Bronchial epithelial cell (primary cell): Measurements from ENCODE around the gene IL1RN. TPM values are rescaled to one million over a fixed set of nuclear protein-coding genes. Genes with fewer than 3 reads are reported as not detected.

ENCODE experiments used
- DNase-seq: peaks from one replicate; pipeline ENCODE4 v3.0.0-alpha.2; 2010; ENCODE audit warnings: low read depth
- FAIRE-seq: peaks from 2 replicates; lab custom pipeline; 2011; peaks lifted over from hg19 to GRCh38; lab: Jason Lieb, UNC
- H3K27me3 ChIP-seq: 2 replicates; pipeline ENCODE4 v1.5.1; 2011; ENCODE audit warnings: low read length; ENCODE audit not compliant: control insufficient read depth, insufficient read depth
- H3K36me3 ChIP-seq: 2 replicates; pipeline ENCODE4 v1.5.1; 2011; ENCODE audit warnings: low read length; ENCODE audit not compliant: control insufficient read depth, insufficient read depth
- H3K4me3 ChIP-seq: 2 replicates; pipeline ENCODE4 v1.5.1; 2011; ENCODE audit warnings: mild to moderate bottlenecking, low read depth, low read length, control low read depth
- total RNA-seq: library from RNA; depleted of rRNA; stranded (reverse); fragments of >200 nt; gene quantifications from 2 replicates; pipeline ENCODE4 v1.2.1, GENCODE V29; 2014
- TF ChIP-seq, protein P1 (sequence below): IDR thresholded peaks from 2 replicates; pipeline ENCODE4 v1.5.1; 2011; ENCODE audit warnings: mild to moderate bottlenecking, moderate library complexity, low read length, control low read depth, inconsistent platforms; ENCODE audit not compliant: insufficient read depth, severe bottlenecking

The IL1RN gene
- total RNA-seq, 1 donor from 2014 or later = 71.9 TPM

DNA sequence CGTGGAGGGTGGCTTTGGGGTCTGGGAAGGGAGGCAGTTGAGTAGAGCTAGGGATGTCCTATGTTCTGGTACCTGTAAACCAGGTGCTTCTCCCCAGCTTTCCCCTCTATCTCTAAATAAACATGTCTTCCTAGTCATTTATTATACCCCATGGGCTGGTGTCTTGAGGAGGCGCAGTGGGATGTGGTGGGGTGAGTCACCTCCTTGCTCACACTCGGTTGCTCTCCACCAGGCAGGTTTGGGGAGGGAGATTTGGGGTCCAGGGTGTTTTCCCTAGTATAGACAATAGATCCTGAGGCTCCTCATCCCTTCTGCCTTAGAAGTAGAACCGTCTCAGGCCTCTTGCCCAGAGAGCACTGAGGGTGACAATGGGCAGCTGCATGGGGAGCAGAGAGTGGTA, 51.5 kb downstream of the IL1RN start:
- FAIRE-seq (no peak), DNase-seq (no peak)
- no peaks in the 10 kb centered on the region for H3K27me3 ChIP-seq
- no peak overlapping the region for H3K4me3 ChIP-seq
- TF ChIP-seq, protein P1, sequence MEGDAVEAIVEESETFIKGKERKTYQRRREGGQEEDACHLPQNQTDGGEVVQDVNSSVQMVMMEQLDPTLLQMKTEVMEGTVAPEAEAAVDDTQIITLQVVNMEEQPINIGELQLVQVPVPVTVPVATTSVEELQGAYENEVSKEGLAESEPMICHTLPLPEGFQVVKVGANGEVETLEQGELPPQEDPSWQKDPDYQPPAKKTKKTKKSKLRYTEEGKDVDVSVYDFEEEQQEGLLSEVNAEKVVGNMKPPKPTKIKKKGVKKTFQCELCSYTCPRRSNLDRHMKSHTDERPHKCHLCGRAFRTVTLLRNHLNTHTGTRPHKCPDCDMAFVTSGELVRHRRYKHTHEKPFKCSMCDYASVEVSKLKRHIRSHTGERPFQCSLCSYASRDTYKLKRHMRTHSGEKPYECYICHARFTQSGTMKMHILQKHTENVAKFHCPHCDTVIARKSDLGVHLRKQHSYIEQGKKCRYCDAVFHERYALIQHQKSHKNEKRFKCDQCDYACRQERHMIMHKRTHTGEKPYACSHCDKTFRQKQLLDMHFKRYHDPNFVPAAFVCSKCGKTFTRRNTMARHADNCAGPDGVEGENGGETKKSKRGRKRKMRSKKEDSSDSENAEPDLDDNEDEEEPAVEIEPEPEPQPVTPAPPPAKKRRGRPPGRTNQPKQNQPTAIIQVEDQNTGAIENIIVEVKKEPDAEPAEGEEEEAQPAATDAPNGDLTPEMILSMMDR = no peak
- peaks cover 4% of the 10 kb centered on the region for H3K36me3 ChIP-seq

DNA sequence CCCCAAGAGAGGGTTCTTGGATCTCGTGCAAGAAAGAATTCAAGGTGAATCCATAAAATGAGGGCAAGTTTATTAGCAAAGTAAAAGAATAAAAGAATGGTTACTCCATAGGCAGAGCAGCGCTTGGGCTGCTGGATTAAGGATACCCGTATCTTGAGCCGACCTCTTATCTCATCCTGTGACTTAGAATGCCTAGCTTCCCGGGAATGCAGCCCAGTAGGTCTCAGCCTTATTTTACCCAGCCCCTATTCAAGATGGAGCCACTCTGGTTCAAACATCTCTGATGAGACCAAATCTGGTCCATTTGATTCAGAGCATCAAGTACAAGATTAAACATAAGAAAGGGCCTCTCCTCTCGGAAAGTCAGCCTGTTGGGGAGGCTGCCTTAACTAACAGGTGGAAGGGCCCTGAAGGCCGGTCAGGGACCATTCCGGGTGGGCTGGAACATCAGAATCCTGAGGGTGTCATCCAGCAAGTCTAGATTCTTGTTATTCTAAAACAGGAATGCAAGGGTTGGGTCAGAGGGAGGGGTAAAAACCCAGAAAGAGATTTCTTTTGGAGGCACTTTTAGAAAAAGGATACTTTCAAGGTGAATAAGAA, 52.1 kb downstream of the IL1RN start:
- TF ChIP-seq, protein P1 = no peak
- Histone ChIP-seq H3K27me3 (no peaks in the 10 kb centered on the region), H3K36me3 (peaks cover 4% of the 10 kb centered on the region), H3K4me3 (no peak overlapping the region)
- FAIRE-seq (no peak), DNase-seq (no peak)

DNA sequence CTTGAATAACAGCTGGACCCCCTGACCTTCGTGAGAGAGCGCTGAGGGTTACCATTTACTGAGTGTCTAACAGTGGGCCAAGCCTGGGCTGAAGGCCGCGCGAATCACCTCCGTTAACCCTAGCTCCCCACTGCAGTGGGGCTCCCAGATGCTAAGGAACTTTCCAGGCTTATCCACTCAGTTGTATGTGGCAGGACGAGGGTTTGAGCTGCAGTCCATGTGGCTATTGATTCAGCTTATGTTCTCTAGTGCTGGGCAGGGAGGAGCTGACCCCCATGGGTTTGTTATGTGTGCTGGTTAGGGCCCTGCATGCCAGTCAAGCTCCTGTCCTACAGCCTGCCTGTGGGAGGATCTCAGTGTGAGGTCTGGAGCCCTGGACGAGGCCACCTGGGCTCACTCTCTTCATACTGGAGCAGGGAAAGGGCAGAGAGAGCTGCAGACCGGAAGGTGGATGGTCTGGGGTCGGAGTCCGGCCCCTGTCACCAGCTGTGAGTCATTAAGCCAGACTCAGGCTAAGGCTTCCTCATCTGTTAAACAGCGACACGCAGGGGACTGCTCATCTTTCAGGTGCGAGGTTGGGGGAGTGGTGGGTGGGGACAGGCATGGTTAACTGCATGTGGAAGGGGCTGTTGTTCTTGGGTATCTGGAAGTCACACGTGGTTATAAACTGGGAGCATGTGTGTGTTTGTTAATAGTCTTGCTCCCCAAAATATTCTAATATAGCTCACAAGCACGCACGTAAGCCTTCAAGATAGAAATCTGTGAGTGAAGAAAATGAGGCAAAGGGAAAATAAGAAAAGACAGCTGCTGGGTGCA, 52.9 kb downstream of the IL1RN start:
- TF ChIP-seq, protein P1 = no peak
- DNase-seq = no peak
- H3K4me3 ChIP-seq = no peak overlapping the region
- no peak for FAIRE-seq
- no peaks in the 10 kb centered on the region for H3K27me3 ChIP-seq
- peaks cover 6% of the 10 kb centered on the region for H3K36me3 ChIP-seq

DNA sequence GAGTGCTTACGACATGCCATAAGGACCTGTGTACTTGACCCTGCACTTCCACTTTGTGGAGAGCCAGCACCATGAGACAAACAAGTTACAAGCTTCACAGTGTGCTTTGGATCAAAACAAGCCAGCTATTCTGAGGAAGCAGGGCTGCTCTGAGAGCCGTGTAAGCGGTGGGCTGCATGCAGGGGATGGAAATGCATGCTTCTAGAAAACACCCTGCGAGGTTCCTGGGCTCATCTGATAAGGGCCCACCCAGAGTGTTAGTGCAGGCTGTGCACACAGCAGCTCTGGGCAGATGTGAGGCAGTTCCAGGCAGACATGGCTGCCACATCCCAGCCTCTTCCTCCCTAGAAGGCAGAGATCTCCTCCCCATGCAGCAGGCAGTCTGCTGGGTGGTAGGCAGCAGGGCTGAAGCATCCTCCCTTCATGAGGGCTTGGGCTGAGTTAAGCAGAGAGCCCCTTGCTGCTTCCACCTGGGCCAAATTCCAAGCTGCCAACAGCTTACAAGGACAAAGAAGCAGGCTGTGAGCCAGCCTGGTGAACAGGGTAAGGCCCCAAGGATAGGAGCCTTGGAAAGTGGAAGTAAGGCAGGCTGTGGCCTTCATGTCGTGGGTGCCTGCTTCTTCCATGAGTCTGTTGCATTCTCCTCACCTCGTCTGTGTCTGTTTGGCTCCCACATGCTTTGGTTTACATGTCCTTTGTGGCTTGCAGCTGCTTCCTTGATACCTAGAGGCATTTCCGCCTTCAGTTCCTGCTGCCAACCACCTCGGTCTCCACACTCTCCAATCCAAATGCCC, 54.1 kb downstream of the IL1RN start:
- Histone ChIP-seq H3K36me3 (peaks cover 6% of the 10 kb centered on the region), H3K4me3 (no peak overlapping the region), H3K27me3 (no peaks in the 10 kb centered on the region)
- TF ChIP-seq, protein P1 = no peak
- FAIRE-seq (no peak), DNase-seq (no peak)

DNA sequence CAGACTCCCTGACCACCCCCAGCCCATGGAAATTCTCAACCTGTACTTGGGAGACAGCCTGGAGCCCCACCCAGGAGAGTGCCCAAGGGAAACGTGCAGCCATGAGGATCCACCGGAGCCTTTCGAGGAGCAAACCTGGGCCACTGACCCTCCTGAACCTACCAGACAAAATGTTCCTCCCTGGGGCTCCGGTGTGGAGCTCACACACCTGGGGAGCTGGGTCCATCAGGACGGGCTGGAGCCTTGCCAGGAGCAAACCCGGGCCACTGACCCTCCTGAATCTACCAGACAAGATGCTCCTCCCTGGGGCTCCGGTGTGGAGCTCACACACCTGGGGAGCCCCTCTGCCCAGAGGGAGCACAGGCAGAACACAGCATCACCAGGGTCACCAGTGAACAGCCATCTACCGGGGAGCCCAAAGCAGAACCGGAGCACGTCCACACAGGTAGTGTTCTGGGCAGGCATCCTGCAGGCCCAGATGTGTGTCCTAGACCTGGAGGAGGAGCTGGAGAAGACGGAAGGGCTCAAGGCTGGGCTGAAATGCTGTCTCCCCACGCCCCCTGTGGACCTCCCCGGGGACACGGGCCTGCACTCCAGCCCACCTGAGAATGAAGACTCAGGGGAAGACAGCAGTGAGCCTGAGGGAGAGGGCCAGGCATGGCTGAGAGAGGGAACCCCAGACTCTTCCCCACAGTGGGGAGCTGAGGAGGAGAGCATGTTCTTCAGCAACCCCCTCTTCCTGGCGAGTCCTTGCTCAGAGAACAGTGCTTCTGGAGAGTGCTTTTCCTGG, 55.3 kb downstream of the IL1RN start:
- DNase-seq (no peak), FAIRE-seq (no peak)
- H3K4me3 ChIP-seq = no peak overlapping the region
- TF ChIP-seq, protein P1 = no peak
- H3K27me3 ChIP-seq = no peaks in the 10 kb centered on the region
- peaks cover 7% of the 10 kb centered on the region for H3K36me3 ChIP-seq
